Measurements from ENCODE around the gene MS4A14.

DNA sequence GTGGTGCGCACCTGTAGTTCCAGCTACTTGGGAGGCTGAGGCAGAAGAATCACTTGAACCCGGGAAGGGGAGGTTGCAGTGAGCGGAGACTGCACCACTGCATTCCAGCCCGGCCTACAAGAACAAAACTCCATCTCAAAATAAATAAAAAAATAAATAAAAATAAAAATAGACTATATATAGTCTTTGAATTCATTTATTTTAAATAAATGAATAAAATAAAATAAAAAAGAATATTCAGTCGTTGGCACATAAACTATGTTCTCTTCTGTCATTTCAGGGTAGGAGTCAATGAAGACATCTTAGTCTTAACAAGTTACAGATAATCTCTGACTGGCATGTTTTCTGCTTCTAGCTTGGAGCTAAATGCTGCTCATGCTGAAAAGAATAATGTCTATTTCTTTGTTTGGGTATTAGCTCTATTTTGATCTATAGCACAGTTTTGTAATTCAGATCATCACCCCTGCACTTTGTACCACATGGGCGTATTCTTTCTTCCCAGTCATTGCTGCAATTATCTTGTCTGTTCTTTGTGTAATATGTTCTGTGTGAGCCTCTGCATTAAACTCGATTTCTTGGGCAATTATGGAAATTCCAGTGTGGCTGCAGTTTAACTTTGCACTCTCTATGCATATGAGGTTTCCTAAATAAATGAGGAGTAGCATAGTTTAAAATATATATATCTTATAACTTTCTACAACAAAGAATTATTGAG is 1.4 kb upstream of the MS4A14 start:
- no peak for TF ChIP-seq CTCF (IDR thresholded peaks at IDR 0.05 in 2 of 3, conservative IDR thresholded peaks at IDR 0.05 in 1 of 3; ENCODE audit: borderline replicate concordance in 1 of 3, insufficient read depth in 1 of 3, low read depth in 2 of 3, low read length in 2 of 3)
- no peak for TF ChIP-seq POLR2AphosphoS5 (IDR thresholded peaks at IDR 0.05; ENCODE audit: low read depth, low read length)
- TF ChIP-seq POLR2A (IDR thresholded peaks at IDR 0.05; ENCODE audit: borderline replicate concordance, extremely low read depth, insufficient read depth, insufficient read length) = no peak
- no peak for TF ChIP-seq EZH2phosphoT487 (IDR thresholded peaks at IDR 0.05; ENCODE audit: borderline replicate concordance)
- TF ChIP-seq RAD21 (IDR thresholded peaks at IDR 0.05; ENCODE audit: low read depth) = no peak
- no peak for TF ChIP-seq JUND (IDR thresholded peaks at IDR 0.05)
- no peak for TF ChIP-seq CEBPB (IDR thresholded peaks at IDR 0.05; ENCODE audit: low read depth)
- TF ChIP-seq SRF (IDR thresholded peaks at IDR 0.05; ENCODE audit: low read depth) = no peak
- TF ChIP-seq, protein P1, sequence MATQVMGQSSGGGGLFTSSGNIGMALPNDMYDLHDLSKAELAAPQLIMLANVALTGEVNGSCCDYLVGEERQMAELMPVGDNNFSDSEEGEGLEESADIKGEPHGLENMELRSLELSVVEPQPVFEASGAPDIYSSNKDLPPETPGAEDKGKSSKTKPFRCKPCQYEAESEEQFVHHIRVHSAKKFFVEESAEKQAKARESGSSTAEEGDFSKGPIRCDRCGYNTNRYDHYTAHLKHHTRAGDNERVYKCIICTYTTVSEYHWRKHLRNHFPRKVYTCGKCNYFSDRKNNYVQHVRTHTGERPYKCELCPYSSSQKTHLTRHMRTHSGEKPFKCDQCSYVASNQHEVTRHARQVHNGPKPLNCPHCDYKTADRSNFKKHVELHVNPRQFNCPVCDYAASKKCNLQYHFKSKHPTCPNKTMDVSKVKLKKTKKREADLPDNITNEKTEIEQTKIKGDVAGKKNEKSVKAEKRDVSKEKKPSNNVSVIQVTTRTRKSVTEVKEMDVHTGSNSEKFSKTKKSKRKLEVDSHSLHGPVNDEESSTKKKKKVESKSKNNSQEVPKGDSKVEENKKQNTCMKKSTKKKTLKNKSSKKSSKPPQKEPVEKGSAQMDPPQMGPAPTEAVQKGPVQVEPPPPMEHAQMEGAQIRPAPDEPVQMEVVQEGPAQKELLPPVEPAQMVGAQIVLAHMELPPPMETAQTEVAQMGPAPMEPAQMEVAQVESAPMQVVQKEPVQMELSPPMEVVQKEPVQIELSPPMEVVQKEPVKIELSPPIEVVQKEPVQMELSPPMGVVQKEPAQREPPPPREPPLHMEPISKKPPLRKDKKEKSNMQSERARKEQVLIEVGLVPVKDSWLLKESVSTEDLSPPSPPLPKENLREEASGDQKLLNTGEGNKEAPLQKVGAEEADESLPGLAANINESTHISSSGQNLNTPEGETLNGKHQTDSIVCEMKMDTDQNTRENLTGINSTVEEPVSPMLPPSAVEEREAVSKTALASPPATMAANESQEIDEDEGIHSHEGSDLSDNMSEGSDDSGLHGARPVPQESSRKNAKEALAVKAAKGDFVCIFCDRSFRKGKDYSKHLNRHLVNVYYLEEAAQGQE (IDR thresholded peaks at IDR 0.05; ENCODE audit: low read depth) = no peak
- TF ChIP-seq FOSL1 (IDR thresholded peaks at IDR 0.05; ENCODE audit: low read depth) = no peak
- TF ChIP-seq, protein P2, sequence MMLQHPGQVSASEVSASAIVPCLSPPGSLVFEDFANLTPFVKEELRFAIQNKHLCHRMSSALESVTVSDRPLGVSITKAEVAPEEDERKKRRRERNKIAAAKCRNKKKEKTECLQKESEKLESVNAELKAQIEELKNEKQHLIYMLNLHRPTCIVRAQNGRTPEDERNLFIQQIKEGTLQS (IDR thresholded peaks at IDR 0.05) = no peak
